Stimulated activated CD8-positive, alpha-beta memory T cell treated with anti-CD3 and anti-CD28 coated beads, Interleukin-4, amount 100 ng/mL, for 24 hours (primary cell): ENCODE data around the gene CYBC1.

ENCODE experiments used
- DNase-seq: peaks from one replicate; pipeline ENCODE4 v3.0.0-alpha.2; 2020; ENCODE audit warnings: low read depth

Gene CYBC1

DNA sequence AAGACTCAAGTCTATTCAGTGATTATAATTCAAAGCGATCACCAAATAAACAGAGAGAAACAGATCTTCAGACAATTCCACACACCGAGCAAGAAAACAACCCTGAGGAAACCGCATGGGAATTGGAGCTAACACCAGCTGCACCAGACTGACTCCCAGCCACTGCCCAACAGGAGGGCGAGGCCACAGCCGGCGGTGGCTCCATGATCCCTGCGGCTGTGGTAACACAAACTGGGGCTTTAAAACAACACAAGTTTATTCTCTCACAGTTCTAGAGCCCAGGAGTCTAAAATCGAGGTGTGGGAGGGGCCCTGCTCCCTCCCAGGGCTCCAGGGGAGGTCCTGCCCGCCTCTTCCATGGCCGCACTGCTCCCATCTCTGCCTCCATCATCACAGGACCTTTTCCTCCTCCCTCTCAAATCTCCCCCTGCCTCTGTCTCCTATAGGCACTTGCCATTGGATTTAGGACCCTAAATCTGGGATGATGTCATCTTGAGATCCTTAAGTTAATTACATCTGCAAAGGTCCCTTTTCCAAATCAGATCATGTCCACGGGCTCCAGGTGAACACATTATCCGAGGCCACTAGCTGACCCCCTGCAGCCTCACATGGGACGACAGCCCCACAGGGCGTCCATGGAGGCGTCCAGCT lies 42.1 kb downstream of the CYBC1 start:
- DNase-seq, result no peak

GRCh38 chr17:82407255-82407654 lies 43.3 kb downstream of the CYBC1 start:
- DNase-seq, result no peak

GRCh38 chr17:82406131-82406671 lies 44.4 kb downstream of the CYBC1 start:
- no peak for DNase-seq

DNA sequence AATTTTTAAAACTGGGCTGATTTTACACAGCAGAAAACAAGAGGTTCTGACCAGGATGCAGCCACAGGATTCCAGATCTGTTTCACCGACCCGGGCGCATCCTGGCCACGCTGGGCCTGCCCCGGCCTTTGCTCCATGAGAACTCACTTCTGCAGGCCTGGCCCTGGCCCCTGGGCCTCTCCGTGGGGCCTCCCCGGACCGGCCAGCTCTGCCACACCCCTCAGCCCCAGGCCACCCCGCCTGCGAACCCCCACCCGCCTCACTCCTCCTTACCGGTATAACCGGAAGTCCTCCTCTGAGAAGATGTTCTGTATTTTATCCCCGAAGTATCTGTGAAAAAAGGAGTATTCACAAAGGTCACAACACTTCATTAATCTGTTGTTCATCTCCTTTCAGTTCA lies 45.5 kb downstream of the CYBC1 start:
- DNase-seq, result no peak

DNA sequence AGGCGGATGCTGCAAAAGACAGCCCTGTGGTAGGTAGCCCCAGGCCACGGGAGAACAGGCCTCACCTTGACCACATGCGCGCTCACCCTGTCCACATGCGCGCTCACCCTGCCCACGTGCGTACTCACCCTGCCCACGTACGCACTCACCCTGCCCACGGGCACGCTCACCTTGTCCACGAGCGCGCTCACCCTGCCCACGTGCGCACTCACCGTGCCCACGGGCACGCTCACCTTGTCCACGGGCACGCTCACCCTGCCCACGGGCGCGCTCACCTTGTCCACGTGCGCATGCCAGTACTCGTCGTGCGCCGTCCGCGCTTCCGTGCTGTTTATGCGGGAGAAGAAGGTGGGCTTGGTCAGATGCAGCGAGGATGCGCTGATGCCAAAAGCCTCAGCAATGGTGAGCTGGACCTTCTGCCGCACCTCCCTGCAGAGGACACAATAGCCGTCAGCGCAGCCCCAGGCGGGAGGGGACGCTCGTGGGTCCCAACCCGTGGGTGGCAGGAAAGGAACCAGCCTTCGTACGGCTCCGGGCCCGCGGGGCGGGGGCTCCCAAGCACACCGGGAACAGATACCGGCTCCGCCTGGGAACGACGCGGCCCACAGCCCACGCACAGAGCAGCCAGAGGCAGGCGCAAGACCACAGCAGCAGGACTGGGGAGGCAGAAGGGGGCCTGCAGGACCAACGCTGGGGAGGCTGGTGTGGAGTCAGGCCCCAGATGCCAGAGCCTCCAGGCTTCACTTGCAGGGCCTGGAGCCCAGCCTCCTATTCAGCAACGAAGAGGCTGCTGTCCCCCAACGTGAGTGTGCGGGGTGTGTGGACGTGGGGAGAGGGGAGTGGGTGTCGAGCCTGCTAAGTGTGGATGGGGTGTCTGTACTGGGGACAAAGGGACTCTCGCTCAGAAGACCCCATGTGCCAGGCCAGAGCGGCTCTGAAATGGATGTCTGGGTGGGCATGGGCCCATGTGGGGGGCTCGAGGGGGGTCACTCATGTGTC lies 46.6 kb downstream of the CYBC1 start:
- DNase-seq, result no peak

DNA sequence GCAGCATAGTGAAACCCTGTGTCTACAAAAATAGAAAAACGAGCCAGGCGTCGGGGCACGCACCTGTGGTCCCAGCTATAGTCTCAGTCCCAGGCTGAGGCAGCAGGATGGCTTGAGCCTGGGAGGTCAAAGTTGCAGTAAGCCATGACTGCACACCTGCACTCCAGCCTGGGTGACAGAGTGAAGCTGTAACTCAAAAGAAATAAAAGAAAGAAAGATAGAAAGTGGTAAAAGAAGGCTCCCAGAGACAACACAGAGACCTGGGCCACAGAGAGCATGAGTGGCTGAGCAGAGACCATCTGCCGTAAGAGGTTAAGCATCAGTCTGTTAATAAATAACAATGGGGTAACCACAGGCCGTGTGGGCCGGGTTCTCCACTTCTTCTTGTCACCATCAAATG lies 47.7 kb downstream of the CYBC1 start:
- no peak for DNase-seq

GRCh38 chr17:82400830-82401229 lies 49.7 kb downstream of the CYBC1 start:
- peak; percentile 26 for DNase-seq

GRCh38 chr17:82400206-82400605 lies 50.3 kb downstream of the CYBC1 start:
- no peak for DNase-seq

- no peak for DNase-seq
Measured at GRCh38 chr17:82399601-82400101, 50.9 kb downstream of the CYBC1 start.

- no peak for DNase-seq
Measured at GRCh38 chr17:82399041-82399441, 51.5 kb downstream of the CYBC1 start.

GRCh38 chr17:82397449-82398335 lies 52.9 kb downstream of the CYBC1 start:
- DNase-seq, result no peak

GRCh38 chr17:82396601-82397435 lies 53.7 kb downstream of the CYBC1 start:
- DNase-seq, result no peak

- DNase-seq, result no peak
Measured at GRCh38 chr17:82394278-82394677, 56.3 kb downstream of the CYBC1 start.

- DNase-seq, result no peak
Measured at GRCh38 chr17:82392941-82393340, 57.6 kb downstream of the CYBC1 start.
